Measurements from ENCODE around the gene SMU1. TPM values are rescaled to one million over a fixed set of nuclear protein-coding genes. Genes with fewer than 3 reads are reported as not detected.

SMU1 gene
- total and polyA plus RNA-seq, 2 of the 13 experiments (the other 11 are each of a cell fraction or from before 2014, with no cell fraction given) = 12.9 to 36.6 TPM

- no peak for TF ChIP-seq KIAA2018 (CRISPR knock-in tag; IDR thresholded peaks at IDR 0.05; ENCODE audit: borderline replicate concordance)
- no peak for TF ChIP-seq ZFP82 (CRISPR knock-in tag; IDR thresholded peaks at IDR 0.05; ENCODE audit: borderline replicate concordance)
- no peak for TF ChIP-seq DMTF1 (CRISPR knock-in tag; IDR thresholded peaks at IDR 0.05)
- no peak for TF ChIP-seq TARDBP (CRISPR knock-in tag; IDR thresholded peaks at IDR 0.05)
Observed at GRCh38 chr9:33011831-33012230, 64.6 kb downstream of the SMU1 start (continued).
